Measurements from ENCODE around the gene ITGB2.

- no peak for TF ChIP-seq CTCF (conservative IDR thresholded peaks at IDR 0.05; ENCODE audit: low read length)
- no peak for TF ChIP-seq EZH2phosphoT487 (IDR thresholded peaks at IDR 0.05; ENCODE audit: borderline replicate concordance)
These were observed 38.8 kb upstream of the ITGB2 start for GRCh38 chr21:44959376-44960091.

Data from Loucy (cell line).